Neural cell (in vitro differentiated cells): ENCODE measurements around the gene BTBD17. TPM values are rescaled to one million over a fixed set of nuclear protein-coding genes. Genes with fewer than 3 reads are reported as not detected.

Experiments used
- H2AFZ ChIP-seq: fragments of 200-600, 300-800 bp; sonication (generic), shearing (Covaris generic); 2 replicates; pipeline ENCODE4 v1.6.0; 2014; ENCODE audit warnings: low read depth, mild to moderate bottlenecking, antibody characterized with exemption, low read length, moderate library complexity
- H3F3A ChIP-seq: fragments of 200-600 bp; shearing (Covaris generic); 2 replicates; pipeline ENCODE4 v1.6.1; 2016; ENCODE audit warnings: mild to moderate bottlenecking, moderate library complexity, mixed read lengths, antibody characterized with exemption, low read length; ENCODE audit not compliant: insufficient read depth, poor library complexity, severe bottlenecking
- H3K27ac ChIP-seq: fragments of 200-600, 300-800 bp; sonication (generic), shearing (Covaris generic); 2 replicates; pipeline ENCODE4 v1.5.1; 2014; ENCODE audit warnings: mild to moderate bottlenecking, low read length, moderate library complexity
- H3K27me3 ChIP-seq: fragments of 300-800, 200-600 bp; sonication (generic), shearing (Covaris generic); 2 replicates; pipeline ENCODE4 v1.6.0; 2014; ENCODE audit warnings: mild to moderate bottlenecking, low read depth, low read length, moderate library complexity; ENCODE audit not compliant: insufficient read depth
- H3K36me3 ChIP-seq: fragments of 300-800, 200-600 bp; sonication (generic), shearing (Covaris generic); 2 replicates; pipeline ENCODE4 v1.5.1; 2014; ENCODE audit warnings: mild to moderate bottlenecking, antibody characterized with exemption, low read length, moderate library complexity; ENCODE audit not compliant: insufficient read depth
- H3K4me2 ChIP-seq: fragments of 300-800, 200-600 bp; sonication (generic), shearing (Covaris generic); 2 replicates; pipeline ENCODE4 v1.6.0; 2014; ENCODE audit warnings: mild to moderate bottlenecking, low read length
- H3K4me3 ChIP-seq: fragments of 300-800, 200-600 bp; sonication (generic), shearing (Covaris generic); 2 replicates; pipeline ENCODE4 v1.5.1; 2014; ENCODE audit warnings: mild to moderate bottlenecking, low read length, moderate library complexity
- H3K79me2 ChIP-seq: fragments of 200-600 bp; shearing (Covaris generic); replicated peaks from 2 replicates; pipeline ENCODE4 v1.6.0; 2014; ENCODE audit warnings: mild to moderate bottlenecking, low read length, moderate library complexity; ENCODE audit not compliant: insufficient read depth
- H3K9ac ChIP-seq: fragments of 300-800, 200-600 bp; sonication (generic), shearing (Covaris generic); 2 replicates; pipeline ENCODE4 v1.6.1; 2016; ENCODE audit warnings: mild to moderate bottlenecking, low read length, mixed read lengths
- H3K9me2 ChIP-seq: fragments of 200-600 bp; shearing (Covaris generic); 2 replicates; pipeline ENCODE4 v1.6.1; 2016; ENCODE audit warnings: mild to moderate bottlenecking, low read length, mixed read lengths; ENCODE audit not compliant: insufficient read depth
- H3K9me3 ChIP-seq: fragments of 200-600, 300-800 bp; sonication (generic), shearing (Covaris generic); 2 replicates; pipeline ENCODE4 v1.6.1; 2016; ENCODE audit warnings: mild to moderate bottlenecking, mixed run types, low read length, moderate library complexity, mixed read lengths
- H4K20me1 ChIP-seq: fragments of 200-600 bp; shearing (Covaris generic); 2 replicates; pipeline ENCODE4 v1.6.1; 2016; ENCODE audit warnings: mild to moderate bottlenecking, mixed run types; ENCODE audit not compliant: insufficient read depth
- EP300 ChIP-seq: fragments of 450-650 bp; conservative IDR thresholded peaks from 2 replicates; pipeline ENCODE4 v1.6.1; 2014; ENCODE audit warnings: antibody characterized with exemption, mild to moderate bottlenecking, moderate library complexity; ENCODE audit not compliant: poor library complexity, severe bottlenecking
- EZH2 ChIP-seq: fragments of 200-600, 300-800 bp; shearing (Covaris generic), sonication (generic); IDR thresholded peaks from 2 replicates; pipeline ENCODE4 v1.6.1; 2014; ENCODE audit warnings: antibody characterized with exemption, low read length, borderline replicate concordance, mild to moderate bottlenecking; ENCODE audit not compliant: insufficient read depth, poor library complexity, severe bottlenecking
- MXI1 ChIP-seq: fragments of 450-650 bp; conservative IDR thresholded peaks from 2 replicates; pipeline ENCODE4 v1.6.1; 2014; ENCODE audit warnings: antibody characterized with exemption, mild to moderate bottlenecking; ENCODE audit not compliant: poor library complexity, severe bottlenecking
- POLR2AphosphoS5 ChIP-seq: IDR thresholded peaks from 2 replicates; pipeline ENCODE4 v1.6.1; 2012
- RAD21 ChIP-seq: fragments of 450-650 bp; conservative IDR thresholded peaks from 2 replicates; pipeline ENCODE4 v1.6.1; 2014; ENCODE audit warnings: antibody characterized with exemption, mild to moderate bottlenecking, moderate library complexity
- SMC3 ChIP-seq: fragments of 450-650 bp; conservative IDR thresholded peaks from 2 replicates; pipeline ENCODE4 v1.6.1; 2014; ENCODE audit warnings: antibody characterized with exemption, mild to moderate bottlenecking, moderate library complexity; ENCODE audit not compliant: poor library complexity
- TAF1 ChIP-seq: IDR thresholded peaks from 2 replicates; pipeline ENCODE4 v1.6.1; 2012; ENCODE audit warnings: low read depth
- polyA plus RNA-seq: library from polyadenylated mRNA; depleted of rRNA; stranded (reverse); fragments of >200 nt; gene quantifications from 2 replicates; pipeline ENCODE4 v1.2.3, GENCODE V29; 2014
- TF ChIP-seq, protein P1 (sequence below): fragments of 450-650 bp; IDR thresholded peaks from 2 replicates; pipeline ENCODE4 v1.5.1; 2014; ENCODE audit warnings: antibody characterized with exemption, mild to moderate bottlenecking, moderate library complexity; ENCODE audit not compliant: poor library complexity, severe bottlenecking
- TF ChIP-seq, protein P2 (sequence below): IDR thresholded peaks from 2 replicates; pipeline ENCODE4 v1.6.1; 2012; ENCODE audit warnings: borderline replicate concordance

Gene BTBD17
- polyA plus RNA-seq, 1 donor from 2014 or later = 5.3 TPM

DNA sequence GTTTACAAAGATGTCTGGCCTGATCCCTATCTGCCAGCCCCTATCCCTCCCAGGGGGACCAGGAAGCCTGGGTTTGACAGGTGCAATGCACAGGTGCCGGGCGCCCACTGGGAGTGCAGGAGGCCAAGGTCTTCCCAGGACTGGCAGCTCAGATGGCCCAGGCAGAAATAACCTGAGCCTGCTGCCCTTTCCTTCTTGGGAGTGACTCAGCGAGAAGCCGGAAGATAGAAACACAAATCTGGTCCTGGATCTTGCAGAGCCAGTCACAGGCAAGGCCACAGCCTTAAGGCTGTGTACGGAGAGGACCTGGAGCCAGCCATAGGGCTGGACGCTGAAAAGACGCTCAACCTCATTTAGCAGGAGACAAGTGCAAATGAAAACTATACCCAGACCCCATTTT, 33.3 kb upstream of the BTBD17 start:
- no peak overlapping the region for H3K9ac ChIP-seq
- no peaks in the 10 kb centered on the region for H3K9me3 ChIP-seq
- no peak overlapping the region for H3K4me3 ChIP-seq
- no peak overlapping the region for H2AFZ ChIP-seq
- no peaks in the 10 kb centered on the region for H3F3A ChIP-seq
- no peaks in the 10 kb centered on the region for H3K9me2 ChIP-seq
- TF ChIP-seq, protein P1, sequence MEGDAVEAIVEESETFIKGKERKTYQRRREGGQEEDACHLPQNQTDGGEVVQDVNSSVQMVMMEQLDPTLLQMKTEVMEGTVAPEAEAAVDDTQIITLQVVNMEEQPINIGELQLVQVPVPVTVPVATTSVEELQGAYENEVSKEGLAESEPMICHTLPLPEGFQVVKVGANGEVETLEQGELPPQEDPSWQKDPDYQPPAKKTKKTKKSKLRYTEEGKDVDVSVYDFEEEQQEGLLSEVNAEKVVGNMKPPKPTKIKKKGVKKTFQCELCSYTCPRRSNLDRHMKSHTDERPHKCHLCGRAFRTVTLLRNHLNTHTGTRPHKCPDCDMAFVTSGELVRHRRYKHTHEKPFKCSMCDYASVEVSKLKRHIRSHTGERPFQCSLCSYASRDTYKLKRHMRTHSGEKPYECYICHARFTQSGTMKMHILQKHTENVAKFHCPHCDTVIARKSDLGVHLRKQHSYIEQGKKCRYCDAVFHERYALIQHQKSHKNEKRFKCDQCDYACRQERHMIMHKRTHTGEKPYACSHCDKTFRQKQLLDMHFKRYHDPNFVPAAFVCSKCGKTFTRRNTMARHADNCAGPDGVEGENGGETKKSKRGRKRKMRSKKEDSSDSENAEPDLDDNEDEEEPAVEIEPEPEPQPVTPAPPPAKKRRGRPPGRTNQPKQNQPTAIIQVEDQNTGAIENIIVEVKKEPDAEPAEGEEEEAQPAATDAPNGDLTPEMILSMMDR = no peak
- no peak for TF ChIP-seq RAD21
- no peak for TF ChIP-seq MXI1
- no peak for TF ChIP-seq SMC3
- TF ChIP-seq EZH2 = no peak
- TF ChIP-seq, protein P2, sequence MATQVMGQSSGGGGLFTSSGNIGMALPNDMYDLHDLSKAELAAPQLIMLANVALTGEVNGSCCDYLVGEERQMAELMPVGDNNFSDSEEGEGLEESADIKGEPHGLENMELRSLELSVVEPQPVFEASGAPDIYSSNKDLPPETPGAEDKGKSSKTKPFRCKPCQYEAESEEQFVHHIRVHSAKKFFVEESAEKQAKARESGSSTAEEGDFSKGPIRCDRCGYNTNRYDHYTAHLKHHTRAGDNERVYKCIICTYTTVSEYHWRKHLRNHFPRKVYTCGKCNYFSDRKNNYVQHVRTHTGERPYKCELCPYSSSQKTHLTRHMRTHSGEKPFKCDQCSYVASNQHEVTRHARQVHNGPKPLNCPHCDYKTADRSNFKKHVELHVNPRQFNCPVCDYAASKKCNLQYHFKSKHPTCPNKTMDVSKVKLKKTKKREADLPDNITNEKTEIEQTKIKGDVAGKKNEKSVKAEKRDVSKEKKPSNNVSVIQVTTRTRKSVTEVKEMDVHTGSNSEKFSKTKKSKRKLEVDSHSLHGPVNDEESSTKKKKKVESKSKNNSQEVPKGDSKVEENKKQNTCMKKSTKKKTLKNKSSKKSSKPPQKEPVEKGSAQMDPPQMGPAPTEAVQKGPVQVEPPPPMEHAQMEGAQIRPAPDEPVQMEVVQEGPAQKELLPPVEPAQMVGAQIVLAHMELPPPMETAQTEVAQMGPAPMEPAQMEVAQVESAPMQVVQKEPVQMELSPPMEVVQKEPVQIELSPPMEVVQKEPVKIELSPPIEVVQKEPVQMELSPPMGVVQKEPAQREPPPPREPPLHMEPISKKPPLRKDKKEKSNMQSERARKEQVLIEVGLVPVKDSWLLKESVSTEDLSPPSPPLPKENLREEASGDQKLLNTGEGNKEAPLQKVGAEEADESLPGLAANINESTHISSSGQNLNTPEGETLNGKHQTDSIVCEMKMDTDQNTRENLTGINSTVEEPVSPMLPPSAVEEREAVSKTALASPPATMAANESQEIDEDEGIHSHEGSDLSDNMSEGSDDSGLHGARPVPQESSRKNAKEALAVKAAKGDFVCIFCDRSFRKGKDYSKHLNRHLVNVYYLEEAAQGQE = no peak
- no peak for TF ChIP-seq TAF1
- TF ChIP-seq POLR2AphosphoS5 = no peak
- TF ChIP-seq EP300 = no peak
- no peaks in the 10 kb centered on the region for H4K20me1 ChIP-seq
- no peaks in the 10 kb centered on the region for H3K79me2 ChIP-seq
- no peaks in the 10 kb centered on the region for H3K36me3 ChIP-seq
- H3K27ac ChIP-seq = no peak overlapping the region
- no peak overlapping the region for H3K4me2 ChIP-seq
- H3K27me3 ChIP-seq = no peaks in the 10 kb centered on the region

DNA sequence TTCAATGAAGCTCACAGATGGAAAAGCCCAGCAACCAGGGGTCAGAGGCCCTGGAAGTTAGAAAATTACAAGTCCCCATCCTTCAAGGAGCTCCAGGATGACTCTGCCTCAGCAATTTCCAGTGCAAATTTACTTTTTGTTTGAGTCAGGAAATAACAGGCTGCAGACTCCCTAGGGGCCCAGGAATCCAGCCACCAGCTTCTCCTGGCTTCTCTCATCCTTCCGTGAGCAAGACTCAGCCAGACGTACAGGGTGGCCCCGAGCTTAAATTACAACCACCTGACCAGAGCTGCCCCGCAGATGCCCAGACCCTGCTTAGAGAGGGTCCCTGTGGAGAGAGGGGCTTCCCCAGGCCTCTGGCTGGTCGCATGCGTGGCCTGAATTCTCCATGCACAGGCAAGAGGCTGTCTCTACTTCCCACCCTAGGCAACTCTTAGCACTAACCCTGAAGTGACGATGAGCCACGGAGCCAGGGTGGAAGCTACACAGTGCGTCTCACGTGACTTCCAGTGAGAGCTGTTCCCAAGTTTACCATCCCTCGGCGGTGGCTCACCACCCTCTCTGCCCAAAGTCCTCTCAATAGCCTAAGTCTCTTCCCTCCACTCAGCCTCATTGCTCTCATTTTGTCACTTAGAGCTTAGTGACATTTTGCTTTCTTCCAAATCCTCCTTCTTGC, 32.7 kb upstream of the BTBD17 start:
- Histone ChIP-seq H3K36me3 (no peaks in the 10 kb centered on the region), H3K27me3 (no peaks in the 10 kb centered on the region), H3K4me3 (no peak overlapping the region), H4K20me1 (no peaks in the 10 kb centered on the region), H3K79me2 (no peaks in the 10 kb centered on the region), H2AFZ (no peak overlapping the region), H3K9me2 (no peaks in the 10 kb centered on the region), H3F3A (no peaks in the 10 kb centered on the region), H3K4me2 (no peak overlapping the region), H3K9ac (no peak overlapping the region), H3K9me3 (no peaks in the 10 kb centered on the region), H3K27ac (no peak overlapping the region)
- TF ChIP-seq SMC3 (no peak), EZH2 (no peak), POLR2AphosphoS5 (no peak)
- TF ChIP-seq, protein P1 = no peak
